ENCODE results near the gene AP3B2. TPM values are rescaled to one million over a fixed set of nuclear protein-coding genes. Genes with fewer than 3 reads are reported as not detected.

The AP3B2 gene
- total and polyA plus RNA-seq, 2 of the 4 experiments (the other 2 are of a cell fraction) = 0.14 TPM; not detected in 1

- CTCF ChIA-PET = no interaction called here
- H2AK5ac ChIP-seq (ENCODE audit: low read depth, low read length) = no peak overlapping the region
- BruUV-seq (replicated peaks) = no TSS peak
- H3K27ac ChIP-seq (ENCODE audit: insufficient read depth, low read length) = no peak overlapping the region
- H3K4ac ChIP-seq (ENCODE audit: low read depth, low read length) = no peak overlapping the region
- H3K9me3 ChIP-seq (ENCODE audit: control insufficient read depth, insufficient read depth, low read length) = no peaks in the 10 kb centered on the region
- H2AFZ ChIP-seq (replicated peaks; ENCODE audit: low read length, poor library complexity) = no peak overlapping the region
- dilution Hi-C loops (cut with HindIII; ENCODE audit: low sequenced_read_pairs, unreplicated experiment) = no loop called here
- no peak overlapping the region for H3K9ac ChIP-seq (ENCODE audit: low read depth, low read length)
- no peaks in the 10 kb centered on the region for H3K9me1 ChIP-seq (ENCODE audit: insufficient read depth, low read length)
- no peak overlapping the region for H4K5ac ChIP-seq (ENCODE audit: low read depth, low read length)
- no peak overlapping the region for H2BK15ac ChIP-seq (ENCODE audit: low read depth, low read length)
- intact Hi-C loops (cut with micrococcal nuclease) = loop anchor here (10.0 kb wide), 1 partner anchor 364 kb away; no protein-coding TSS in a partner anchor
- no peak overlapping the region for H4K8ac ChIP-seq (ENCODE audit: low read depth in 2 of 2, low read length in 2 of 2)
- H4K20me1 ChIP-seq (ENCODE audit: insufficient read depth, low read length) = no peaks in the 10 kb centered on the region
- POLR2A ChIA-PET (ENCODE audit: unreplicated experiment) = no interaction called here
- no peak overlapping the region for H3K23ac ChIP-seq (ENCODE audit: low read depth, low read length)
- no peak overlapping the region for H4K91ac ChIP-seq (ENCODE audit: insufficient read depth, low read depth, low read length)
- H3K18ac ChIP-seq (ENCODE audit: low read depth, low read length) = no peak overlapping the region
- no peak for DNase-seq
- H3K36me3 ChIP-seq (ENCODE audit: control insufficient read depth, insufficient read depth, low read length) = no peaks in the 10 kb centered on the region
- H2BK120ac ChIP-seq (ENCODE audit: low read depth, low read length) = no peak overlapping the region
- no peak overlapping the region for H2AK9ac ChIP-seq (replicated peaks; ENCODE audit: low read depth, low read length, poor library complexity)
- no peak overlapping the region for H3K56ac ChIP-seq (ENCODE audit: extremely low read depth, insufficient read depth, low read length)
- H3K79me1 ChIP-seq (ENCODE audit: low read depth in 1 of 2, low read length in 2 of 2) = no peaks in the 10 kb centered on the region
- H3K27me3 ChIP-seq (ENCODE audit: control insufficient read depth, insufficient read depth, low read length) = peaks cover 30% of the 10 kb centered on the region
- no peak for ATAC-seq (ENCODE audit: low read depth)
- H3K14ac ChIP-seq (replicated peaks; ENCODE audit: low read depth, low read length) = no peak overlapping the region
- WGBS, 2 experiments (ENCODE audit: extremely low coverage in 2 of 2, insufficient read length in 1 of 2) = 29% methylated on average over 1 of the region's 2 CpGs; no CpG with 5 or more reads in 1 of the 2 experiments
- no peak overlapping the region for H3K4me3 ChIP-seq (ENCODE audit: insufficient read depth, low read depth, low read length)
- H2BK5ac ChIP-seq (ENCODE audit: low read depth, low read length, poor library complexity, severe bottlenecking) = no peak overlapping the region
- no peak overlapping the region for H2BK20ac ChIP-seq (ENCODE audit: low read depth, low read length)
- TF ChIP-seq MAZ (IDR thresholded peaks at IDR 0.05; ENCODE audit: borderline replicate concordance, low read depth, low read length) = no peak
- no peak for TF ChIP-seq RFX5 (IDR thresholded peaks at IDR 0.05; ENCODE audit: low read depth, low read length)
- TF ChIP-seq RCOR1 (IDR thresholded peaks at IDR 0.05; ENCODE audit: insufficient replicate concordance, low read length) = no peak
- TF ChIP-seq CEBPB (IDR thresholded peaks at IDR 0.05; ENCODE audit: low read depth, low read length) = no peak
- no peak for TF ChIP-seq CHD1 (IDR thresholded peaks at IDR 0.05; ENCODE audit: low read depth, low read length)
- no peak for TF ChIP-seq NFE2L2 (IDR thresholded peaks at IDR 0.05; ENCODE audit: low read depth, low read length)
- TF ChIP-seq MAFK (IDR thresholded peaks at IDR 0.05; ENCODE audit: low read depth, low read length) = no peak
- no peaks in the 10 kb centered on the region for H3K4me1 ChIP-seq (ENCODE audit: control insufficient read depth, insufficient read depth, low read length)
- in situ Hi-C loops (cut with MboI; ENCODE audit: low sequenced_read_pairs) = no loop called here
- H3K4me2 ChIP-seq (ENCODE audit: low read depth, low read length) = no peak overlapping the region
Measured at GRCh38 chr15:82641129-82641798, 68.4 kb downstream of the AP3B2 start.

Measured in IMR-90 (cell line).